IPS-NIHi7 (cell line): ENCODE data around the gene GBA2.

Experiments used
- DNase-seq: peaks from one replicate; pipeline ENCODE4 v3.0.0; 2012; ENCODE audit warnings: mixed read lengths; ENCODE audit errors: extremely low spot score

GBA2 gene

GRCh38 chr9:35766997-35767396, 18.0 kb upstream of the GBA2 start:
- no peak for DNase-seq

- DNase-seq: no peak
These were observed 14.8 kb upstream of the GBA2 start for GRCh38 chr9:35763803-35764202.

- DNase-seq: no peak
These were observed 14.2 kb upstream of the GBA2 start for GRCh38 chr9:35763181-35763580.

GRCh38 chr9:35760651-35761050, 11.6 kb upstream of the GBA2 start:
- no peak for DNase-seq

GRCh38 chr9:35759795-35760194, 10.8 kb upstream of the GBA2 start:
- no peak for DNase-seq

- DNase-seq: no peak
These were observed 9.5 kb upstream of the GBA2 start for GRCh38 chr9:35758475-35759050.

GRCh38 chr9:35757892-35758275, 8.9 kb upstream of the GBA2 start:
- no peak for DNase-seq

- peak; percentile 55 for DNase-seq
These were observed 8.3 kb upstream of the GBA2 start for GRCh38 chr9:35757226-35757891.

GRCh38 chr9:35756275-35757225, 7.5 kb upstream of the GBA2 start:
- peak; percentile 63 for DNase-seq

GRCh38 chr9:35755071-35755470, 6.0 kb upstream of the GBA2 start:
- no peak for DNase-seq

GRCh38 chr9:35754264-35754663, 5.2 kb upstream of the GBA2 start, which contains the start of gene MSMP:
Gene MSMP (minus strand): TSS chr9:35754276. CDS start chr9:35754129, 147 bp downstream.
- no peak for DNase-seq

- no peak for DNase-seq
These were observed 4.4 kb upstream of the GBA2 start for GRCh38 chr9:35753466-35753865.

GRCh38 chr9:35750256-35750531, 1.2 kb upstream of the GBA2 start:
- no peak for DNase-seq

- DNase-seq: no peak
These were observed 657 bp upstream of the GBA2 start for GRCh38 chr9:35749515-35750255.

GRCh38 chr9:35748242-35748857, 678 bp downstream of the GBA2 start:
- DNase-seq: no peak

GRCh38 chr9:35746583-35746982, 2.4 kb downstream of the GBA2 start:
- no peak for DNase-seq

- DNase-seq: no peak
These were observed 3.5 kb downstream of the GBA2 start for GRCh38 chr9:35745569-35745968.

GRCh38 chr9:35743880-35744518, 5.0 kb downstream of the GBA2 start:
- no peak for DNase-seq

GRCh38 chr9:35743452-35743851, 5.6 kb downstream of the GBA2 start:
- DNase-seq: no peak

- no peak for DNase-seq
These were observed 7.3 kb downstream of the GBA2 start for GRCh38 chr9:35741740-35742139.

- no peak for DNase-seq
These were observed 8.8 kb downstream of the GBA2 start for GRCh38 chr9:35740243-35740642.
